SHP77 treated with DMSO at 0.1 percent for 48 hours (cell line): ENCODE measurements around the gene CCNT1.

Source experiments
- DNase-seq: peaks from one replicate; lab custom pipeline; 2025; lab: John Stamatoyannopoulos, UW

CCNT1 gene

DNA sequence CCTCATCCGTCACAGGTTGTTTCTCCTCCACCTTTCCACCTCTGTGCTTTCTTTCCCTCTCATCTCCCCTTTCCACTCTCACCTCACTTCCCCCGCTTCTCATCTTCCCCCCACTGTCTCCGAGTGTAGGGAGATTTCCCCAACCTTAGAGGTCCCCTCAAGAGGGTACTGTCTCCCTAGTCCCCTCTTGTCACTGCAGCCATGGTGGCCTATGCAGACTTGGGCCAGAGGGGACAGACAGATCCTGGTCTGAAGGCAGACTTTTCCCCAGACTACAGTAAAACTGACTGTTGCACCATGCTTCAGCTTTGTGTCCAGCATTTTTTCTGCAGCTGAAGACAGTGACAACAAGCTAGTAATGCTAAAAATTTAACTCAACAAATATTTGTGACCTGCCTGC is 75.7 kb downstream of the CCNT1 start:
- no peak for DNase-seq

- DNase-seq: no peak
These were observed 76.1 kb downstream of the CCNT1 start for GRCh38 chr12:48640428-48640827.
